NCI-H146 treated with DMSO at 0.1 percent for 48 hours (cell line): ENCODE results near the gene GLB1L3.

Experiments used
- DNase-seq: peaks from one replicate; lab custom pipeline; 2025; ENCODE audit not compliant: unreplicated experiment; lab: John Stamatoyannopoulos, UW

Gene GLB1L3

DNA sequence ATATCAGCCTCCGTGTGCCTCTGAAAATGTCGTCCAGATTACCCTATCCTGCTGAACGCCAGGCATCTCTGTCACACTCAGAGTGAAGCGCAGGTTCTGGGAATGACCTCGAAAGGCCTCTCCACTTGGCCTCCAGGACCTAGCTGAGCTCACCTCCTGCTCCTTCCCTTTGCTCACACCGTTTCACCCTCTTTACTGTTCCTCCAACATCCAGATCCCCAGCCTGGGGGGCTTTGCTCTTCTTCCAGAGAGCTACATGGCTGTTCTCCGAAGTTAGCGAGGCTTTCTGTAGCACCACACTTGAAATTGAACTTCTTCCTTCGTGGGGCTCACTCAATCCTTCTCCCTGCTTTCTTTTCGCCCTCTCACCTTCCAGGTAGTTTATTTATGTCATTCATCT, 83.5 kb downstream of the GLB1L3 start:
- DNase-seq, result no peak

DNA sequence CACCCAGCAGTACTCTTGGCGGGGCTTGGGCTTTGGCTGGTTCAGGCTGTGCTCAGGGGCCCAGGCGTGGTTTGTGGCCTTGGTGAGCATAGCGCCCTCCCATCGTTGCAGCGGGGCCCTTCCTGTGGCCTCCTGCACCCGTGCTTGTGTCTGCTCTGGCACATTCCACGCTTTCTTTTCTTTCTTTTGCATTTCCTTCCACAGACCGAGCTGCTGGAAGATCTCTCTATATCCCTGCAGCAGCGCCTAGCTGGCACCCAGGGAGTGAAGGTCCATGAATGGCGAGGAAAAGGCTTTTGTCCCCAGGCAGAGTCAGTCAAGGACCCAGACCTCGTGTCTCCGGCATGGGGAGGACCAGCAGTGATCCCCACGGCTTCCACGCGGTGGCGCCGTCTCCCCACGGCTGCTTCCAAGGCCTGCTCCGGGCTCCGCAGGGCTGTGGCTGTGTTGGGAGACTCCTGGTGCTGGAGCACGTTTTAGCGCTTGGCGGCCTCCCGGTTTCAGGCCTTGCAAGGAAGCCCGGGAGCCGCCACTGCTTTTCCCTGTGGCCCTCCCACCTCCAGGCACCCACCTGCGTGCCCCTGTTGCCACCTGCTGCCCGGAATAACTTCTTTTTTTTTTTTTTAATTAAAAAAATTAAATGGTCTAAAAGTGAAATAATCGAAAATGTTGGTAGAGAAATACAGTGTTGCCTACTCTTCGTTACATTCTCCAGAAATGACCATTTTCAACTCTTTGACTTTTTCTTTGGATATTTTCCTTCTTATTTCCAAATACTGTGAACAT, 84.1 kb downstream of the GLB1L3 start:
- DNase-seq, result no peak

DNA sequence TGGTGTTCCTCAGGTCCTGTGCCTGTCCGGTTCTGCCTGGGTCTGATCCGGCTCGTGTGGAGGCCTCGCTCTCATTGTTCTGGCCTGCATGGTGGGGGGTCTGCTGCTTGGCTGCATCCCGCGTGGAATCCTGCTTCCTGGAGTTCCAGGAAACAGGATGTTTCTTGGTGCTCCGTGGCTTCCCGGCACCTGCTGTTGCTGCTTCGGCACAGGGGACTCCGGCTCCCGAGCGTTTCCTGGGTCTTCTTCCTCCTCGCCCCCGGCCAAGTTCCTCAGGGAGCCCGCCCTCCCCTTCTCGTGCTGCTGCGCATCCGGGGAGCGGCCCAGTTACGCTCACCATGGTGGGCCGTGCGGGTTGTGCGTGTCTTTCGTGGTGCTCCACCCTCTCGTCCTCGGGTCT, 85.5 kb downstream of the GLB1L3 start:
- no peak for DNase-seq

DNA sequence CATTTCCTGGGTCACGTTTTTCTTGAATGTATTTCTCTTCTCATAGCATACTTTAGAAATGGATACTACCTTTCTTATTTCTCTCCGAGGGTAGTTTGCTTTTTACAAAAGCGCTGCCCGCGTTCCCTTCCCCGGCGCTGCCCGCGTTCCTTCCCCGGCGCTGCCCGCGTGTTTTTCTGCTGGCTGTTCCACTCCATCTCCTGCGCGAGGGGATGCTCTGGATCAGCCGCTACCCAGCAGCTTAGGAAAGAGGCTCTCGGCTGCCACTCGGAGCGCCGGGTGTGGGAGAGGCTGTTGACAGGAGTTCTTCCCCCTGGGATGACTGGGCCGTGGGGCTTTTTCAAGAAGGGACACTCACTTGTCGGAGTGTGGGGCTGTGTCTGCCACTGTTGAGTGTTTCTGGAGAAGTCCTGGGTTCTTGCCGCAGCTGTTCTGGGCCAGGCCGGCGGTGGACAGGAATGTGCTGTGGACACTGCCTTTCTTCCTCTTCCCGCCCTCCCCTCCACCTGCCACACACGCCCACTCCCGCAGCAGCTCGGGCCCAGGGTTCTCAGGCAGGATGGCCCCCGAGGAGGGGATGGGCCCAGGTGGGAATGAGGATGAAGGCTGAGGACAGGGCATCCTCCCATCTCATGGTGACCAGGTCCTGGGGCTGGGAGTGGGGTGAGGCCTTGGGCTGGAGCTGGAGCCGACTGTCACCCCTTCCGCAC, 86.2 kb downstream of the GLB1L3 start:
- DNase-seq, result no peak

- DNase-seq, result no peak
Observed at GRCh38 chr11:134363161-134363560, 87.0 kb downstream of the GLB1L3 start.

- DNase-seq, result no peak
Observed at GRCh38 chr11:134363592-134363991, 87.4 kb downstream of the GLB1L3 start.

- no peak for DNase-seq
Observed at GRCh38 chr11:134364261-134364660, 88.1 kb downstream of the GLB1L3 start.

- no peak for DNase-seq
Observed at GRCh38 chr11:134365011-134365925, 89.1 kb downstream of the GLB1L3 start.

- no peak for DNase-seq
Observed at GRCh38 chr11:134366254-134366653, 90.1 kb downstream of the GLB1L3 start.

DNA sequence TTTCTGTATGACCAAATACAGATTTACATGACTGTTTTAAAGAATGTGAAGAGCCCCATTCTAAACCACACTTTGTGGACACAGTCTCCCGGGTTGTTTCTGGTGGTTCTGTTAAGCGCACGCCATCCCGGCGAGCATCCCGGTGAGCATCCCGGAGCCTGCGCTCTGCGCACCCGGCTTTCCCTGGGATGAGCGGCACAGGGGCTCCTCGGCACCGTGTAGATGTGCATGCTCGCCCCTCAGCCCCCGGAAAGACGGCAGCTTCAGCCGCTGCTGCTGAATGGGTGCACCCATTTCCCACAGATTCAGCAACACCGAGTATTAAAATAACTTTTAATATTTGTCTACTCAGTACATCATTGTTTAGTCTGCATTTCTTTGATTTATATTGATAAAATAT, 91.6 kb downstream of the GLB1L3 start:
- DNase-seq, result no peak
